ENCODE results near the gene KLHL30. TPM values are rescaled to one million over a fixed set of nuclear protein-coding genes. Genes with fewer than 3 reads are reported as not detected.

The KLHL30 gene
- total RNA-seq, 2 experiments from 2014 or later, result not detected

- POLR2A ChIA-PET, result no interaction called here
- Mint-ChIP-seq H3K4me3 (no peak overlapping the region), H3K4me1 (no peaks in the 10 kb centered on the region), H3K27ac (no peak overlapping the region), H3K9me3 (no peaks in the 10 kb centered on the region), H3K36me3 (ENCODE audit: low read depth) (no peaks in the 10 kb centered on the region), H3K27me3 (no peaks in the 10 kb centered on the region)
- no peak for DNase-seq
- CTCF ChIA-PET, result interaction anchor here (0.6 kb wide), 1 partner anchor 164 kb away, joined by 4 read pairs; no protein-coding TSS in a partner anchor
These were observed 11.1 kb upstream of the KLHL30 start for GRCh38 chr2:238127165-238128060.

- H3K4me3 Mint-ChIP-seq, result no peak overlapping the region
- no peaks in the 10 kb centered on the region for H3K9me3 Mint-ChIP-seq
- DNase-seq, result no peak
- no peaks in the 10 kb centered on the region for H3K27me3 Mint-ChIP-seq
- no peaks in the 10 kb centered on the region for H3K4me1 Mint-ChIP-seq
- POLR2A ChIA-PET, result no interaction called here
- H3K36me3 Mint-ChIP-seq (ENCODE audit: low read depth), result no peaks in the 10 kb centered on the region
- CTCF ChIA-PET, result no interaction called here
- no peak overlapping the region for H3K27ac Mint-ChIP-seq
These were observed 10.4 kb upstream of the KLHL30 start for GRCh38 chr2:238128061-238128440.

- no peaks in the 10 kb centered on the region for H3K27me3 Mint-ChIP-seq
- H3K4me1 Mint-ChIP-seq, result no peaks in the 10 kb centered on the region
- ChIA-PET POLR2A (no interaction called here), CTCF (no interaction called here)
- H3K4me3 Mint-ChIP-seq, result no peak overlapping the region
- no peak for DNase-seq
- no peak overlapping the region for H3K27ac Mint-ChIP-seq
- no peaks in the 10 kb centered on the region for H3K9me3 Mint-ChIP-seq
- H3K36me3 Mint-ChIP-seq (ENCODE audit: low read depth), result no peaks in the 10 kb centered on the region
These were observed 9.9 kb upstream of the KLHL30 start for GRCh38 chr2:238128534-238129001.

- ChIA-PET CTCF (interaction anchor here (0.6 kb wide), 1 partner anchor 127 kb away, joined by 4 read pairs; no protein-coding TSS in a partner anchor), POLR2A (no interaction called here)
- Mint-ChIP-seq H3K4me3 (no peak overlapping the region), H3K9me3 (no peaks in the 10 kb centered on the region), H3K36me3 (ENCODE audit: low read depth) (no peaks in the 10 kb centered on the region), H3K27me3 (no peaks in the 10 kb centered on the region), H3K4me1 (no peaks in the 10 kb centered on the region), H3K27ac (no peak overlapping the region)
- DNase-seq, result no peak
These were observed 9.1 kb upstream of the KLHL30 start for GRCh38 chr2:238129166-238130010.

- DNase-seq, result no peak
- H3K9me3 Mint-ChIP-seq, result no peaks in the 10 kb centered on the region
- no peaks in the 10 kb centered on the region for H3K36me3 Mint-ChIP-seq (ENCODE audit: low read depth)
- ChIA-PET POLR2A (no interaction called here), CTCF (interaction anchor here (0.6 kb wide), 1 partner anchor 127 kb away, joined by 4 read pairs; no protein-coding TSS in a partner anchor)
- no peaks in the 10 kb centered on the region for H3K4me1 Mint-ChIP-seq
- no peaks in the 10 kb centered on the region for H3K27me3 Mint-ChIP-seq
- no peak overlapping the region for H3K4me3 Mint-ChIP-seq
- H3K27ac Mint-ChIP-seq, result no peak overlapping the region
These were observed 8.3 kb upstream of the KLHL30 start for GRCh38 chr2:238130111-238130695.

GRCh38 chr2:238130696-238131628 is 7.5 kb upstream of the KLHL30 start:
- Mint-ChIP-seq H3K4me3 (no peak overlapping the region), H3K36me3 (ENCODE audit: low read depth) (no peaks in the 10 kb centered on the region), H3K27ac (no peak overlapping the region), H3K27me3 (no peaks in the 10 kb centered on the region), H3K4me1 (no peaks in the 10 kb centered on the region), H3K9me3 (no peaks in the 10 kb centered on the region)
- CTCF ChIA-PET, result no interaction called here
- DNase-seq, result no peak
- POLR2A ChIA-PET, result no interaction called here

- POLR2A ChIA-PET, result no interaction called here
These were observed 6.6 kb upstream of the KLHL30 start for GRCh38 chr2:238131761-238132462.

GRCh38 chr2:238132463-238133450 is 5.7 kb upstream of the KLHL30 start:
- ChIA-PET POLR2A (no interaction called here), CTCF (no interaction called here)
- no peak overlapping the region for H3K27ac Mint-ChIP-seq
- DNase-seq, result no peak
- H3K36me3 Mint-ChIP-seq (ENCODE audit: low read depth), result no peaks in the 10 kb centered on the region
- H3K4me1 Mint-ChIP-seq, result no peaks in the 10 kb centered on the region
- no peaks in the 10 kb centered on the region for H3K9me3 Mint-ChIP-seq
- H3K27me3 Mint-ChIP-seq, result no peaks in the 10 kb centered on the region
- no peak overlapping the region for H3K4me3 Mint-ChIP-seq

More at GRCh38 chr2:238131761-238132462, 6.6 kb upstream of the KLHL30 start:
- H3K27me3 Mint-ChIP-seq, result no peaks in the 10 kb centered on the region
- H3K27ac Mint-ChIP-seq, result no peak overlapping the region
- CTCF ChIA-PET, result no interaction called here
- H3K4me1 Mint-ChIP-seq, result no peaks in the 10 kb centered on the region
- DNase-seq, result no peak
- no peak overlapping the region for H3K4me3 Mint-ChIP-seq
- no peaks in the 10 kb centered on the region for H3K36me3 Mint-ChIP-seq (ENCODE audit: low read depth)
- no peaks in the 10 kb centered on the region for H3K9me3 Mint-ChIP-seq

- no peaks in the 10 kb centered on the region for H3K9me3 Mint-ChIP-seq
- no peak for DNase-seq
These were observed 4.7 kb upstream of the KLHL30 start for GRCh38 chr2:238133499-238134392.

GRCh38 chr2:238134393-238134785 is 4.1 kb upstream of the KLHL30 start:
- no peak for DNase-seq
- no peaks in the 10 kb centered on the region for H3K4me1 Mint-ChIP-seq
- H3K27ac Mint-ChIP-seq, result no peak overlapping the region
- no peaks in the 10 kb centered on the region for H3K9me3 Mint-ChIP-seq
- no peaks in the 10 kb centered on the region for H3K36me3 Mint-ChIP-seq (ENCODE audit: low read depth)
- no peak overlapping the region for H3K4me3 Mint-ChIP-seq
- no peaks in the 10 kb centered on the region for H3K27me3 Mint-ChIP-seq
- ChIA-PET CTCF (interaction anchor here (1.0 to 1.9 kb wide), 2 partner anchors 56 to 211 kb away, joined by 4 to 5 read pairs; no protein-coding TSS in a partner anchor), POLR2A (interaction anchor here (0.6 kb wide), 1 partner anchor 254 kb away, joined by 3 read pairs; no protein-coding TSS in a partner anchor)

More at GRCh38 chr2:238133499-238134392, 4.7 kb upstream of the KLHL30 start:
- Mint-ChIP-seq H3K36me3 (ENCODE audit: low read depth) (no peaks in the 10 kb centered on the region), H3K4me1 (no peaks in the 10 kb centered on the region), H3K4me3 (no peak overlapping the region), H3K27me3 (no peaks in the 10 kb centered on the region), H3K27ac (no peak overlapping the region)
- POLR2A ChIA-PET, result interaction anchor here (0.6 kb wide), 1 partner anchor 255 kb away, joined by 3 read pairs; no protein-coding TSS in a partner anchor
- CTCF ChIA-PET, result interaction anchor here (1.0 kb wide), 1 partner anchor 57 kb away, joined by 5 read pairs; no protein-coding TSS in a partner anchor

Data from activated CD4-positive, alpha-beta T cell treated with anti-CD3 and anti-CD28 coated beads, Interleukin-2, amount 10 ng/mL, durations not matched to agents 7 days and 5 days (primary cell).